NOMO-1 (cell line): ENCODE data around the gene DNAJB12.
"Not testable (repeated sequence)": the region's sequence is repeated elsewhere in the genome, so short reads cannot be mapped to it uniquely, and the experiment has no call there.

Experiments
- DNase-seq, 2 experiments: peaks; one replicate each; lab custom pipeline; 2025; ENCODE audit not compliant: unreplicated experiment in 2 of 2; lab: John Stamatoyannopoulos, UW

DNAJB12 gene

DNA sequence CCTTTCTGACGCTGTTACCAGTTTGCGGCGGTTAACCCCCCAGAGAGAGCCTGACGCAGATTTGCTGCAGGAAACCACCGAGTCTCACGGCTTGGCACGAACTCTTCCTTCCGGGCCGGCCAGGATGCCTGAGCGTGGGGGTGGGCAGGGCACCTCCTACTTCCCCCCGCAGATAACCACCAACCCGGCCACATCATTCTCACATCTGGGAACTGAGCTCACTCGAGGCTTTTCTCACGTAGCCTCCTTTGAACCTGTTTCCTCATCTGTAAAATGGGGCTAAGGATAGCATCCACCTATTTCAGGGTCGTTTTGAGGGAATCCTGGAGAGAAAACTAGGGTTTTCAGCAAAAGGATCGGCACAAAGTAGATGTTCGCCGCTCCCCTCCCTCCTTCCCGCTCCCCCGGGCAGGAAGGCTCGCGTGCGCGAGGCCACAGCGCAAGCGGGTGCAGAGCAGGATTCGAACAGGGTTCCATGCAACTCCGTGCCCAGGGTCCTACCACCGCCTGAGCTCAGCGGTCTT lies 57.4 kb downstream of the DNAJB12 start:
- peak; percentile 95 to 98 for DNase-seq

DNA sequence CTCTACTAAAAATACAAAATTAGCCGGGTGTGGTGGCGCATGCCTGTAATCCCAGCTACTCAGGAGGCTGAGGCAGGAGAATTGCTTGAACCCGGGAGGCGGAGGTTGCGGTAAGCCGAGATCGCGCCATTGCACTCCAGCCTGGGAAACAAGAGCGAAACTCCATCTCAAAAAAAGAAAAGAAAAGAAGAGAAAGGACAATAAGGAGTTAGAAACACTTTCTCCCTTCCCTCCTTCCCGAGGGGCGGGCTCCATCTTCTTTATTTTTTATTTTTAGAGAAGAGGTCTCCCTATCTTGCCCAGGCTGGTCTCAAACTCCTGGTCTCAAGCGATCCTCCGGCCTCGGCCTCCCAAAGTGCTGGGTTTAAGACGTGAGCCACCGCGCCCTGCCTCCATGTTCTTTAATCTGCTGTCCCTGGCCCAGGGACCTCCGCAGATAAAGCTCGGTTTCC lies 57.9 kb downstream of the DNAJB12 start:
- DNase-seq, result not testable (repeated sequence)

DNA sequence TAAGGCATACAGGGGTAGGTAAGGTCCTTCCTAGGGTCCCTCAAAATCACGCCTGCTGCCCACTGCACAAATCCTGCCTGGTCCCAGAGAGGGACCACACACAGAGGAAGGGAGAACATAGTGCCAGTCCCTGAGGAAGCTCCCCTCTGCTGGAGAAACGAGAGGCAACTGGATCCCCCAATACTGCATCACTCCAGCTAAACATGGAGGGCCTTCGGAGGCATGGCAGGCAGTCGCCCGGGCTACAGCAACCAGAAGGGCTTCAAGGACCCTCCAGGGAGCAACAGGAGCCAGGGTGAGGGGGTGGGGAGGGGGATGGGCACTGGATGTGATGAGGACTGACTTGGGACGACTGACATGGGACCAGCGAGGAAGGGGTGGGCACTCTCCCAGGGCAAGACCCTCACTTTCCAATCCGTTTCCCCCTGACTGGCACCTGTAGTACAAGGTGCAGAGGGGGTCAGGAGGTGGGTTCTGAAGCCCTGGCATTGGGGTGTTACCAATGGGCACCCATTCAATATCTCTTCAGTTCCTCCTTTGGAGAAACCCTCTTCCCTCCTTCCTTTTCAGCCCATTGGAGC lies 59.3 kb downstream of the DNAJB12 start:
- no peak for DNase-seq

DNA sequence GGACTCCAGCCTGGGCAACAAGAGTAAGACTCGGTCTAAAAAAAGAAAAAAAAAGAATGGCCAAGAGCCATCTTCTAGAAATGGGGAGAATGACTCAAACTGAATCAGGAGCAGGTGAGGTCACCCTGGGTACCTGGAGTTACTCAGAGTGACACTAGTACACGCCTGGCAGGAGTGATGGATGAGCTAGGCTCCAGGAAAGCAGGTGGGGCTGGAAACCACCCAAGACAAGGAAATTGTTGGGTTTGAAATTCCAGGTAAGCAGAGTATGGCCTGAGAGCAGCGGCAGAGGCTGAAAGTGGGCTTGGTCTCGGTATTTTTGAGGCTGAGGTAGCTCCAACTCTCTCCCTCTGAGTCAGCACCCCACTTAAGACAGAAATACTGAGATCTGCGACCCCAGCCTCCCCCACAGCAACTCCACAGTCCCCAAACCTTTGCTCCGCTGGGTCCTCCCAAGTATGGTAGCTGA lies 62.5 kb downstream of the DNAJB12 start:
- no peak for DNase-seq

DNA sequence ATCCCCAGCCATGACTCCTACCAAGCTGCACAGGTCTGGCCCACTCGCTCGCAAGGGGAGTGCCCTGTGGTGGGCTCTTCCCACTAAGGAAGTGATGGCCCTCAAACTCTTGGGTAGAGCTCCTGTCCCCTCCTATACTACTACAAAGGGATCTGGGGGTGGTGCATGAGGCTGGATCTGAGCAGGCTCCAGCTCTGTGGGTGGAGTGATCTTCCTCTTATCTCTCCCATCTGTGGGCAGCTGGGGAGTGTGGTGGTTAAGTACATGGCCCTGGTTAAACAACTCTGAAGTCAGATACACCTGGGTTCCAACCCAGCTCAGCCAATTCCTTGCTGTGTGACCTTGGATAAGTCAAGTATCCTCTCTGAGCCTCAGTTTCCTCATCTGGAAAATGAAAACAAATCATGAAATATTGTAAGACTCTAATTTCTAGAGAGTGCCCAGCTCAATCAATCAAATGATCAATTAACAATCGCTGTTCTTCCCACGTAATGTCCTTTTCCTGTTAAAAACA lies 63.6 kb downstream of the DNAJB12 start:
- no peak for DNase-seq

DNA sequence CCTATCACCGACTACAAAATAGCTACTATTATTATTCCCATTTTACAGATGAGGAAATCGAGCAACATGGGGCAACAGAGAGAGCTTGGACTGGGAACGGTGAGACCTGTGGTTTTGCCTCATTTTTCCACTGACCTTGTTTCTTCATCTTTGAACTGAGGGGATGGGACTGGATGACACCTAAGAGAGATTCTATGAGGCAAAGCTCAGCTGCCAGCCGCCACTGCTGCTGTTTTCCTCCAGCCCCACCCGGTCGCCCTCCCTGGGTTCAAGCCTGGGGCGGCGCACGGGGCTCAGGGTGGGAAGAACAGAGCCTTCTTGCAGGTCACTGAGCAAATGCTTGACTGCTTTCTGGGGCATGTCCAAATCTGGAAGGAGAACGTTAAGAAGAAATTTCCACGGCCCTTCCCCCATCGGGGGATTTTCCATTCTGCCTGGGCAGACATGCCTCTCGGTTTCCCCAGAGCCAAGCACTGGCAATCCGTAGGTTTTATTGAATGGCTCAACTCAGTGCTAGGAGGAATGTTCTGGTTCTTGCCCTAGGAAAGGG lies 68.7 kb downstream of the DNAJB12 start:
- DNase-seq, result no peak

DNA sequence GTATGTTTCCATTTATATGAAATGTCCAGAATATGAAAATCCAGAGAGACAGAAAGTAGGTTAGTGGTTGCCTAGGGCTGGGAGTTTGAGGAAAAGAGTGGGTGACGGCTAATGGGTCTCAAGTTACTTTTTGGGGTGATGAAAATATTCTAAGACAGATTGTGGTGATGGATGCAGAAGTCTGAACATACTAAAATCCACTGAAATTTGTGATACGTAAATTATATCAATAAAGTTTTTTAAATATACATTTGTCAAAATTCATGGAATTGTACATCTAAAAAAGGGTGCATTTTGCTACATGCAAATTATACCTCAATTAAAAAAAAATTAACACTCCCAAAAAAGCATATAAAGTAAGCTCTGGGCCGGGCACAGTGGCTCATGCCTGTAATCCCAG lies 71.6 kb downstream of the DNAJB12 start:
- no peak for DNase-seq
